ENCODE results near the gene MAZ.
"Not testable (repeated sequence)": the region's sequence is repeated elsewhere in the genome, so short reads cannot be mapped to it uniquely, and the experiment has no call there.

The MAZ gene

GRCh38 chr16:29775742-29776408 is 30.5 kb upstream of the MAZ start:
- DNase-seq (ENCODE audit: extremely low read depth, low read depth): no peak
- TF ChIP-seq CTCF (IDR thresholded peaks at IDR 0.05; ENCODE audit: low read depth, low read length): no peak

- no peak for DNase-seq (ENCODE audit: extremely low read depth, low read depth)
- no peak for TF ChIP-seq CTCF (IDR thresholded peaks at IDR 0.05; ENCODE audit: low read depth, low read length)
Measured at GRCh38 chr16:29777576-29778350, 28.6 kb upstream of the MAZ start, which contains the start of gene ZG16. ZG16 (plus strand) TSS chr16:29778256; CDS start chr16:29779267, 1,011 bp downstream.

GRCh38 chr16:29779474-29779873 is 26.9 kb upstream of the MAZ start:
- no peak for DNase-seq (ENCODE audit: extremely low read depth, low read depth)

GRCh38 chr16:29783094-29783953 is 23.0 kb upstream of the MAZ start:
- not testable (repeated sequence) for DNase-seq (ENCODE audit: extremely low read depth, low read depth)

More at GRCh38 chr16:29779474-29779873, 26.9 kb upstream of the MAZ start:
- no peak for TF ChIP-seq CTCF (IDR thresholded peaks at IDR 0.05; ENCODE audit: low read depth, low read length)

GRCh38 chr16:29784157-29784556 is 22.2 kb upstream of the MAZ start:
- DNase-seq (ENCODE audit: extremely low read depth, low read depth): no peak
- TF ChIP-seq CTCF (IDR thresholded peaks at IDR 0.05; ENCODE audit: low read depth, low read length): no peak

- no peak for DNase-seq (ENCODE audit: extremely low read depth, low read depth)
- peak; percentile 86 for TF ChIP-seq CTCF (IDR thresholded peaks at IDR 0.05; ENCODE audit: low read depth, low read length)
Measured at GRCh38 chr16:29784901-29785500, 21.3 kb upstream of the MAZ start.

GRCh38 chr16:29787155-29787554 is 19.2 kb upstream of the MAZ start:
- DNase-seq (ENCODE audit: extremely low read depth, low read depth): not testable (repeated sequence)

All from AG09319 (cell line).